HFFc6 (cell line): ENCODE results near the gene AP1G2. TPM values are rescaled to one million over a fixed set of nuclear protein-coding genes. Genes with fewer than 3 reads are reported as not detected.
"Not testable (repeated sequence)": the region's sequence is repeated elsewhere in the genome, so short reads cannot be mapped to it uniquely, and the experiment has no call there.

Experiments used
- DNase-seq: peaks from one replicate; pipeline ENCODE4 v3.0.0-alpha.2; 2018
- H3K27ac Mint-ChIP-seq: 2 replicates; pipeline ENCODE4 v1.8.0; 2020; ENCODE audit warnings: mild to moderate bottlenecking, mixed read lengths
- H3K27me3 Mint-ChIP-seq: 2 replicates; pipeline ENCODE4 v1.8.0; 2021; ENCODE audit warnings: mild to moderate bottlenecking, moderate library complexity, mixed read lengths; ENCODE audit not compliant: insufficient read depth
- H3K36me3 Mint-ChIP-seq: 2 replicates; pipeline ENCODE4 v1.8.0; 2021; ENCODE audit warnings: low read depth, mixed read lengths
- H3K4me1 Mint-ChIP-seq: 2 replicates; pipeline ENCODE4 v1.8.0; 2020; ENCODE audit warnings: low read depth, mixed read lengths
- H3K4me3 Mint-ChIP-seq: 2 replicates; pipeline ENCODE4 v1.8.0; 2020; ENCODE audit warnings: mild to moderate bottlenecking, moderate library complexity, mixed read lengths
- H3K9me3 Mint-ChIP-seq: 2 replicates; pipeline ENCODE4 v1.8.0; 2020; ENCODE audit warnings: mild to moderate bottlenecking, mixed read lengths
- CTCF ChIP-seq: fragments of 200-600 bp; sonication (generic); IDR thresholded peaks from 2 replicates; pipeline ENCODE4 v1.5.0; 2021; ENCODE audit warnings: antibody characterized with exemption, mild to moderate bottlenecking
- total RNA-seq, 6 experiments: library from RNA; stranded (reverse); fragmentation: NEBNext Ultra II Directional; extraction: Animal tissue kit (Norgen Biotek cat#: 25700); gene quantifications; 2 replicates in 1 of 6; 3 replicates in 5 of 6; pipeline ENCODE4 v1.2.3, GENCODE V29; 2021

The AP1G2 gene
- total RNA-seq, 6 experiments from 2014 or later = 1.6 to 8.3 (median 2.2) TPM

GRCh38 chr14:23602181-23603095 is 34.8 kb upstream of the AP1G2 start:
- Mint-ChIP-seq H3K4me1 (peaks cover 21% of the 10 kb centered on the region), H3K36me3 (no peaks in the 10 kb centered on the region), H3K9me3 (no peaks in the 10 kb centered on the region), H3K27me3 (peaks cover 14% of the 10 kb centered on the region), H3K4me3 (no peak overlapping the region), H3K27ac (no peak overlapping the region)
- no peak for DNase-seq
- TF ChIP-seq CTCF = no peak

- no peak overlapping the region for H3K4me3 Mint-ChIP-seq
- H3K9me3 Mint-ChIP-seq = no peaks in the 10 kb centered on the region
- no peaks in the 10 kb centered on the region for H3K36me3 Mint-ChIP-seq
- H3K27me3 Mint-ChIP-seq = peaks cover 10% of the 10 kb centered on the region
- no peak for DNase-seq
- no peak for TF ChIP-seq CTCF
- H3K27ac Mint-ChIP-seq = no peak overlapping the region
- peaks cover 21% of the 10 kb centered on the region for H3K4me1 Mint-ChIP-seq
Measured at GRCh38 chr14:23601845-23602180, 34.2 kb upstream of the AP1G2 start.

GRCh38 chr14:23601424-23601823 is 33.8 kb upstream of the AP1G2 start:
- Mint-ChIP-seq H3K27me3 (peaks cover 10% of the 10 kb centered on the region), H3K9me3 (no peaks in the 10 kb centered on the region), H3K27ac (no peak overlapping the region), H3K36me3 (no peaks in the 10 kb centered on the region), H3K4me1 (peaks cover 18% of the 10 kb centered on the region), H3K4me3 (no peak overlapping the region)
- no peak for DNase-seq
- TF ChIP-seq CTCF = no peak

GRCh38 chr14:23600806-23601205 is 33.2 kb upstream of the AP1G2 start:
- H3K27ac Mint-ChIP-seq = no peak overlapping the region
- H3K4me1 Mint-ChIP-seq = peaks cover 13% of the 10 kb centered on the region
- H3K27me3 Mint-ChIP-seq = peaks cover 10% of the 10 kb centered on the region
- H3K36me3 Mint-ChIP-seq = no peaks in the 10 kb centered on the region
- no peak for TF ChIP-seq CTCF
- DNase-seq = no peak
- no peak overlapping the region for H3K4me3 Mint-ChIP-seq
- H3K9me3 Mint-ChIP-seq = no peaks in the 10 kb centered on the region

GRCh38 chr14:23600322-23600707 is 32.7 kb upstream of the AP1G2 start:
- no peak overlapping the region for H3K27ac Mint-ChIP-seq
- H3K27me3 Mint-ChIP-seq = peaks cover 10% of the 10 kb centered on the region
- DNase-seq = no peak
- no peaks in the 10 kb centered on the region for H3K9me3 Mint-ChIP-seq
- H3K4me1 Mint-ChIP-seq = peaks cover 9% of the 10 kb centered on the region; the same call in 1 of the 2 replicates
- no peaks in the 10 kb centered on the region for H3K36me3 Mint-ChIP-seq
- TF ChIP-seq CTCF = no peak
- H3K4me3 Mint-ChIP-seq = no peak overlapping the region

GRCh38 chr14:23594191-23594590 is 26.6 kb upstream of the AP1G2 start:
- not testable (repeated sequence) for H3K27me3 Mint-ChIP-seq, H3K4me3 Mint-ChIP-seq, H3K27ac Mint-ChIP-seq, DNase-seq, H3K9me3 Mint-ChIP-seq, H3K36me3 Mint-ChIP-seq, H3K4me1 Mint-ChIP-seq
